GM19395 (cell line): ENCODE data around the gene ST13.
A peak's percentile ranks its signal among the peaks of the same experiment; 100 is the strongest.
"Not testable (repeated sequence)": the region's sequence is repeated elsewhere in the genome, so short reads cannot be mapped to it uniquely, and the experiment has no call there.

ENCODE experiments used
- ATAC-seq: cut with Tn5 transposase; IDR thresholded peaks from one replicate; pipeline ENCODE4 v1.9.1; 2021; ENCODE audit warnings: mild to moderate bottlenecking, moderate library complexity; ENCODE audit not compliant: unreplicated experiment

The ST13 gene

GRCh38 chr22:40856513-40857308 is at the start of gene ST13, which contains the start of gene XPNPEP3:
ST13 (minus strand) TSS chr22:40856639; CDS start chr22:40856540, 99 bp downstream.
XPNPEP3 (plus strand) TSS chr22:40857148; CDS start chr22:40857182, 34 bp downstream.
- peak; percentile 91 for ATAC-seq

- no peak for ATAC-seq
These were observed 47.7 kb upstream of the ST13 start for GRCh38 chr22:40904101-40904500.

DNA sequence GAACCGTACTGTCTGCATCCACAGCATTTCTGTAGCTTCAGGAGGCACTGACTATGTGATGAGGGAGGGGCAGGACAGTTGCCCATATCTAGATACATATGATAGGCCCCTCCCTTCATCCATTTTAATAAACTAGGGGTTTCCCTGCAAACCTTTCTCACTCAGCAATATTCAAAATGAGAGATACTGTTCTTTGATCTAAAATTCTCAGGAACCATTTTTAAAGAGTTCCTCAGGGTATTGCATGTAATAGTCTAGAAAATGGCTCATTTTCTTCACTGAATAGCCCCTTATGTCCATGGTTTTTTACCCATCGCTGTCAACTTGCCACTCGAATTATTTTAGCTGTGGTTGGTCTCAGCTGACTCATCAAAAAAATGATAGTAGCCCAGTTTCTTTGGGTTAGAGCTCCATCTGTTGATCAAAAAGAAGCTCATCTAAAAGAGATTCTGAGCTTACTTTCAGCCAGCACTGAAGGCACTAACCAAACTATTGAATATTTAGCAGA is 42.5 kb upstream of the ST13 start:
- no peak for ATAC-seq

GRCh38 chr22:40894417-40894816 is 38.0 kb upstream of the ST13 start:
- ATAC-seq = no peak

GRCh38 chr22:40890881-40891280 is 34.4 kb upstream of the ST13 start:
- no peak for ATAC-seq

- ATAC-seq = no peak
These were observed 32.7 kb upstream of the ST13 start for GRCh38 chr22:40889116-40889515.

GRCh38 chr22:40878922-40879321 is 22.5 kb upstream of the ST13 start:
- no peak for ATAC-seq

GRCh38 chr22:40877488-40877887 is 21.0 kb upstream of the ST13 start:
- ATAC-seq = no peak

DNA sequence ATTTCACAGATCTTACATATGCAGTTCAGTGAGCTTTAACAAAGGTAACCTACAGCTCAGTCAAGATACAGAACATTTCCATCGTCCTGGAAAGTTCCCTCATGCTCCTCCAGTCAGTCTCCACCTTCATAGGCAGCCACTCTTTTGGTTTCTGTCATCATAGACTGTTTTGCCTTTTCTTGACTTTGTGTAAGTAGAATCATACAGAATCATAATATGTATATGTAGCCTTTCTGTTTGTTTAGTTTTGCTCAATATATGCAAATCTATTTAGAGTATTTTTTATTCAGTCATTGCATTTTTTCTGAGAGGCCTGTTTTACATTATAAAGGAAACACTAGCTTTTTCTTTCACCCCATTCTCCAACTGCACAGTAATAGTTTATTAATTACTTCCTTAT is 20.5 kb upstream of the ST13 start:
- ATAC-seq = no peak

DNA sequence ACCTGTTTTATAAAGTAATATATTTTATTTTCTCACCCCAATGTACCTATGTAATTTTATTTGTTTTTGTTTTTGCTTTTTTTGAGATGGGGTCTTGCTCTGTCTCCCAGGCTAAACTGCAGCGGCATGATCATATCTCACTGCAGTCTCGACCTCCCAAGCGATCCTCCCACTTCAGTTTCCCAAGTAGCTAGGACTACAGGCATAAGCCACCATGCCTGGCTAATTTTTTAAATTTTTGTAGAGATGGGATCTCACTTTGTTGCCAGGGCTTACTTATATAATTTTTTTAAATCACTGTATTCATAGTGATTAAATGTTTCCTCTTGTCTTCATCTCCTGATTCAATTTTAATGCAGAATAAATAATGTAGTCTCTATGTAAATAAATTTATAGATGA is 18.7 kb upstream of the ST13 start:
- no peak for ATAC-seq

- no peak for ATAC-seq
These were observed 17.6 kb upstream of the ST13 start for GRCh38 chr22:40874016-40874415.

GRCh38 chr22:40868379-40868778 is 11.9 kb upstream of the ST13 start:
- ATAC-seq = not testable (repeated sequence)

- ATAC-seq = no peak
These were observed 10.7 kb upstream of the ST13 start for GRCh38 chr22:40867109-40867508.

- ATAC-seq = no peak
These were observed 6.1 kb upstream of the ST13 start for GRCh38 chr22:40862537-40862936.

GRCh38 chr22:40862013-40862412 is 5.6 kb upstream of the ST13 start, which contains the start of gene DNAJB7:
DNAJB7 (minus strand) TSS chr22:40862113; CDS start chr22:40861994, 119 bp downstream.
- ATAC-seq = no peak

DNA sequence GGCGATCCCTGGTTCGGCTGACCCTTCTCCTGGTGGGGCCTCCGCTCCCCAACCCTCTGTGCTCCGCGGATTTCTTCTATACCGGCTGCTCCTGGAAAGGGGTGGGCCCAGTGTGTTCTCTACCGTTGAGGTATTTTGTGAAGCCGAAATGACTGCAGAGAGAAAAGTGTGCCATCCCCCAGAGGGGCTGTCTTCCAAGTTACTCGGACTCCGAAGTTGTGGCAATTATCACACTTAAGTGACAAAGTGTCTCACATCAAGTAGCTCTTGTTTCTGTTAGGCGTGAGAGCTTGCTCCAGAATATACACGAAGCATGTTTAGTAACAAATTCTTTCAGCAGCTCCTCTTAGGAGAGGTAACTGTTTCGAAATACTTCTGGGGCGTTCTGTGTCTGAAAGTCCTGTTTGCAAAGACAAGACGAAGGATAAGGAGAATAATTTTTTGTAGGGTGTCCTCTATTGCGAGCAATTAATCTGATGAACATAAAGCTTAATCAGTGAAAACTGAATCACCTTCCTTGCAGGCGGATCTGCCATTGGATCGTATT is 943 bp upstream of the ST13 start:
- ATAC-seq = no peak

GRCh38 chr22:40855979-40856512 is 393 bp downstream of the ST13 start:
- peak; percentile 22 for ATAC-seq

DNA sequence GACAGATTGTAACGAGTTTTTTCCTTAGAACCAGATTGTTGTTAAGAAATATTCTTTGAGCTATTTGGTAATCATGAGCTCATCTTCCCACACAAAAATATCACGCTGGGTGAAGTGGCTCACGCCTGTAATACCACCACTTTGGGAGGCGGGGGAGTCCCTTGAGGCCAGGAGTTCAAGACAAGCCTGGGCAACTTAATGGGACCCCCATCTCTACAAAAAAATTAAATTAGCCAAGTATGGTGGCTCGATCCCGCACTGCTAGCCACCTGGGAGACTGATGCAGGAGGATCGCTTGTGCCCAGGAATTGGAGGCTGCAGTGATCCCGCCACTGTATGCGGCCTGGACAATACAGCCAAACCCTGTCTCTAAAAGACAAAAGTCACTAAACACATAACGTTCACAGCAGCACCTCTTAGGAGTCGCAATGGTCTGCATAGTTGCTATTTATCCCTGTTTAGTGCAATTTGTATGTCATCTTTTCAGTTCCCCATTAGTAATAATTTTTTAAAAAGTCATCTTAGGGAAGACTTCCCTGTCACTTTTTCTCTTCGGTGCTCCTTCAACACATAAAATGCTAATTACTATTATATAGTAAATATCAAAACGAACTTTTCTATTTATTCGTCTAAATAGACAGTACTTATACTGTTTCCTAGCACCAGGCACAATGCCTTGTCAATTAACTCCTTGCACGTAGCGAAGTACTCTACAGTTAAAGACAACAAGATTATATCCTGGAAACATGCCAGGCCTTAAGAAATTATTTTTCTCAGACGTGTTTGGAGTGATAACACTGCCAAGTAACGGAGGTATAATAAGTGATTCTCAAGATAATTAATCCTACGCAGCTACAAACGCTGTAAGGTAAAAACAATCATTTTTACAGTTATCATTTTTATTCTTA is 1.1 kb downstream of the ST13 start:
- ATAC-seq = no peak

DNA sequence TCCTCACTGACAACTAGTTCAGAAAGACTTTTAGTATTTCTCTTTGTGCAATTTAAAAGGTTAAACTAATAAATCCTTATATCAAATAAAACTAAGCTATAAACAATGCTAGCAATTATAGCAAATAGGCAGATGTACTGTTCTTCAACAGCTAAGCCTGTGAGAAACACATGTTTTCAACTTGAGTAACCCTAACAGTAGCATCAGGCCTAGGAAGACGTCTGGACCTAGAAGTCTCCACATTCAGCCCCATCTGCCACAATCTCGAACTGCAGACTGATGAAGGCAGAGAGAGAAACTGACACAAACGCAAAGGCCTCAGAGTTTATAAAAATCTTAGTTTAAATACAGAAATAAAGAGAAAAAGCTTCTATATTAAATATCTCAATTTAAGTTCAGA is 2.5 kb downstream of the ST13 start:
- no peak for ATAC-seq

- ATAC-seq = no peak
These were observed 3.1 kb downstream of the ST13 start for GRCh38 chr22:40853333-40853732.

- ATAC-seq = not testable (repeated sequence)
These were observed 10.6 kb downstream of the ST13 start for GRCh38 chr22:40845816-40846215.
